Thyroid gland (tissue), 4 donors: ENCODE data around the gene ST6GALNAC3. TPM values are rescaled to one million over a fixed set of nuclear protein-coding genes. Genes with fewer than 3 reads are reported as not detected.

Experiments
- DNase-seq, 2 donors: peaks; one replicate each; pipeline ENCODE4 v3.0.0-alpha.2; 2019
- H3K27ac ChIP-seq, 3 donors: fragments of 200-600 bp; sonication (generic); 1 replicate in 2 of 3; 2 replicates in 1 of 3; pipeline ENCODE4 v1.5.1; 2016 to 2019; ENCODE audit warnings: mild to moderate bottlenecking in 1 of 3, moderate library complexity in 1 of 3
- H3K27me3 ChIP-seq: fragments of 200-600 bp; sonication (generic); one replicate; pipeline ENCODE4 v1.5.1; 2019
- H3K36me3 ChIP-seq, 2 donors: fragments of 200-600 bp; sonication (generic); one replicate each; pipeline ENCODE4 v1.5.1; 2016 to 2019
- H3K4me1 ChIP-seq, 2 donors: fragments of 200-600 bp; sonication (generic); one replicate each; pipeline ENCODE4 v1.5.1; 2017 to 2019
- H3K4me3 ChIP-seq, 3 donors: fragments of 200-600 bp; sonication (generic); replicated peaks in 1 of 3; 1 replicate in 2 of 3; 2 replicates in 1 of 3; pipeline ENCODE4 v1.5.1; 2016; ENCODE audit warnings: mild to moderate bottlenecking in 1 of 3
- H3K9me3 ChIP-seq: fragments of 200-600 bp; sonication (generic); one replicate; pipeline ENCODE4 v1.5.1; 2017
- POLR2A ChIP-seq, 2 donors: fragments of 450-650 bp; IDR thresholded peaks; one replicate each; pipeline ENCODE4 v1.6.1; 2017; ENCODE audit warnings: antibody characterized with exemption in 2 of 2, mild to moderate bottlenecking in 2 of 2, moderate library complexity in 1 of 2
- WGBS, 2 donors: methylation state at CpG; one replicate each; pipeline ENCODE4 v1.1.5; 2017; 5-methylcytosine and 5-hydroxymethylcytosine counted together
- intact Hi-C: fragments of 100-400 bp; cut with DNase I; formaldehyde crosslinking; loops from one replicate; pipeline ENCODE4 v1.15.1; 2023
- total RNA-seq, 4 donors: library from RNA; depleted of rRNA; stranded (reverse); fragments of >200 nt; gene quantifications; one replicate each; pipeline ENCODE4 v1.2.3, GENCODE V29; 2016
- TF ChIP-seq, protein P1 (sequence below), 6 experiments: fragments of 200-600 bp in 3 of 6; fragments of 450-650 bp in 3 of 6; sonication (generic) in 3 of 6; IDR thresholded peaks; one replicate each; pipeline ENCODE4 v1.5.1; 2016 to 2019; ENCODE audit warnings: antibody characterized with exemption in 6 of 6, mild to moderate bottlenecking in 2 of 6, inconsistent platforms in 1 of 6, moderate library complexity in 1 of 6

Gene ST6GALNAC3
- total RNA-seq, 4 donors from 2014 or later: 17.4 to 35.6 (median 31.6) TPM

DNA sequence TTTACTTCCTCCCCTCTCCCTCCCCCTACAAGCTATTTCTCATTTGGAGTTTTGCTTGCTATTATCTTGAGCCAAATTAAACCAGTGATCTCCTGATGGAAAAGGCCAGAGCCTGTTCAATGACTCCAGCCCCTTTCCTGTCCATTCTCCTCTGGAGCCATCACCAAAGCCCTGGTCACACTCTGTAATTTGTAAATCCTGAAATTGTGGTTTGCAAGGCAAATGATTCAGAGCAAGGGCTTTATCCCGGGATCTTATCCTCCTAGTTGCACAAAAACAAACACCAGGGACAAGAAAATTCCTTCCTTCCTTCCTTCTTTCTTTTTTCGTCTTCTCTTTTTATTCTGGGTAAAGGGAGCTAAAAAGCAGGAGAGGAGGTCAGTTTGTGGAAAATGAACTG, 426.6 kb downstream of the ST6GALNAC3 start:
- Histone ChIP-seq H3K36me3 (no peaks in the 10 kb centered on the region), H3K27me3 (no peaks in the 10 kb centered on the region), H3K9me3 (no peaks in the 10 kb centered on the region), H3K27ac (no peak overlapping the region), H3K4me3 (no peak overlapping the region), H3K4me1 (no peaks in the 10 kb centered on the region)
- intact Hi-C loops: no loop called here
- TF ChIP-seq, protein P1, sequence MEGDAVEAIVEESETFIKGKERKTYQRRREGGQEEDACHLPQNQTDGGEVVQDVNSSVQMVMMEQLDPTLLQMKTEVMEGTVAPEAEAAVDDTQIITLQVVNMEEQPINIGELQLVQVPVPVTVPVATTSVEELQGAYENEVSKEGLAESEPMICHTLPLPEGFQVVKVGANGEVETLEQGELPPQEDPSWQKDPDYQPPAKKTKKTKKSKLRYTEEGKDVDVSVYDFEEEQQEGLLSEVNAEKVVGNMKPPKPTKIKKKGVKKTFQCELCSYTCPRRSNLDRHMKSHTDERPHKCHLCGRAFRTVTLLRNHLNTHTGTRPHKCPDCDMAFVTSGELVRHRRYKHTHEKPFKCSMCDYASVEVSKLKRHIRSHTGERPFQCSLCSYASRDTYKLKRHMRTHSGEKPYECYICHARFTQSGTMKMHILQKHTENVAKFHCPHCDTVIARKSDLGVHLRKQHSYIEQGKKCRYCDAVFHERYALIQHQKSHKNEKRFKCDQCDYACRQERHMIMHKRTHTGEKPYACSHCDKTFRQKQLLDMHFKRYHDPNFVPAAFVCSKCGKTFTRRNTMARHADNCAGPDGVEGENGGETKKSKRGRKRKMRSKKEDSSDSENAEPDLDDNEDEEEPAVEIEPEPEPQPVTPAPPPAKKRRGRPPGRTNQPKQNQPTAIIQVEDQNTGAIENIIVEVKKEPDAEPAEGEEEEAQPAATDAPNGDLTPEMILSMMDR (IDR thresholded peaks at IDR 0.05): no peak
- WGBS, 2 donors: 57 to 59% methylated on average over 2 of the region's 2 CpGs
- DNase-seq: no peak

DNA sequence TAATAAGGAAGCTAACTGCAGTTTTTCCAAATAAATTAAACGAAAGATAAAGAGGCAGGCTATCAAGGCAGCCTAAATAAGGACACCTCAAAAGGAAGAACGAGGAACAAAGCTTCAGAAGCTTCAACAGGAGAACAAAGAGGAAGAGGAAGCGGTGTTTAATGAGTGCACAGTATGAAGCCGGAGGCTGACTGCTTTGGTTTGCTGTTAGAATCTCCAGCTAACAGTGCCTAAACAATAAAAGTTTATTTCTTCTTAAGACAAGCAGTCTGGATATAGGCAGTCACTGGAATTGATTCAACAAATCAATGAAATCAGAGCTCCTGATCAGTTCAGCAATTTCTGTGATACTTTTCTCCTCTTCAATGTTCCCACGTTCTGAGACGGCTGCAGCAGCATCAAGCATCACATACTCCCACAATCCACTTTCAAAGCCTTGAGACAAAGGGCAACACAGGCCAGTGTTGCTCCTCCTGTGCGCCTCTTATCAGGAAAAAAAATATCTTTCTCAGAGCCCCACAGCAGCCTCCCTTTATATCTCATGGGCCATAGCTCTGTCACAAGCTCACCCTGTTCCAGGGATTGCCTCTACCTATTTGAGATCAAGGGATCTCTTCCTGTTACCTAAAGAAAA, 427.2 kb downstream of the ST6GALNAC3 start:
- Histone ChIP-seq H3K4me3 (no peak overlapping the region), H3K4me1 (no peaks in the 10 kb centered on the region), H3K27ac (no peak overlapping the region), H3K36me3 (no peaks in the 10 kb centered on the region), H3K9me3 (no peaks in the 10 kb centered on the region), H3K27me3 (no peaks in the 10 kb centered on the region)
- DNase-seq: no peak
- 74 to 80% methylated on average over 7 of the region's 7 CpGs for WGBS, 2 donors
- intact Hi-C loops: no loop called here
- TF ChIP-seq POLR2A (IDR thresholded peaks at IDR 0.05): no peak
- TF ChIP-seq, protein P1 (IDR thresholded peaks at IDR 0.05): no peak

DNA sequence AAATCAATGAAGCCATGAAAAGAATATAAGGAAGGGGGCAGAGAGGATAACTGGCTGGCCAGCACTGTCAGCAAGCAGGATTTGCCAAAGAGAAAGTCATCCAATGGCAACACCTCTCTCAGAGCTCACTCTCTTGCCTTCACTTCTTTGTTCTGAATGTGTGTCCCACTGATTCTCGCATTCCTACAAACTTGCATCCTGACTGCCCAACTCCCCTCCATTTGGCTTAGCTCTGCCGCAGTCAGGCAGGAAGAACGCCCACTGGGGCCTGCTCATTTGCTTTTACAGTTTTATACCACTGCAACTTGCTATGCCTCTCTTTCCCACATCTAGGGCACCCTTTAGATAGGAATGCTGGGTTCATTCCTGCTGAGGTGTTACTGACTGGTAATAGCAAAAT, 428.6 kb downstream of the ST6GALNAC3 start:
- TF ChIP-seq, protein P1 (IDR thresholded peaks at IDR 0.05): no peak
- no peak for TF ChIP-seq POLR2A (IDR thresholded peaks at IDR 0.05)
- no peaks in the 10 kb centered on the region for H3K27me3 ChIP-seq
- no peak overlapping the region for H3K4me3 ChIP-seq
- no peaks in the 10 kb centered on the region for H3K36me3 ChIP-seq
- no peak overlapping the region for H3K27ac ChIP-seq
- intact Hi-C loops: no loop called here
- H3K4me1 ChIP-seq: no peaks in the 10 kb centered on the region
- H3K9me3 ChIP-seq: no peaks in the 10 kb centered on the region
- DNase-seq: no peak
- WGBS, 2 donors: 90 to 91% methylated on average over 3 of the region's 3 CpGs

DNA sequence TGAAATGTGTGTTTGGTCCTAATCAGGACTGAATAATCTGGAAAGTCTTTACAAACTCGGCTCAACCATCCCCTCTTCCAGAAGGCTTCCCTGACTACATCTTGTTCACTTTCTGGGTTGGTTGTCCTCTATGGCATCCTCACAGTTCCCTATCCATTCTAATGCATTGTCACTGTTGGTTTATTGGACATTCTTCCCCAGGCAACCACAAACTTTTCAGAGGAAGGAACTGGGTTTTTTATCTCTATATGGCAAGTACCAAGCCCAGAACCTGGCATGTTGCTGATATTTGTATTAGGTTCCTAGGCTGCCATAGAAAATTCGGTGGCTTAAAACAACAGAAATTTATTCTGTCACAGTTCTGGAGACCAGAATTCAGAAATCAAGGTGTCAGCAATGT, 429.2 kb downstream of the ST6GALNAC3 start:
- intact Hi-C loops: no loop called here
- Histone ChIP-seq H3K4me3 (no peak overlapping the region), H3K36me3 (no peaks in the 10 kb centered on the region), H3K9me3 (no peaks in the 10 kb centered on the region), H3K27ac (no peak overlapping the region), H3K27me3 (no peaks in the 10 kb centered on the region), H3K4me1 (no peaks in the 10 kb centered on the region)
- no peak for TF ChIP-seq POLR2A (IDR thresholded peaks at IDR 0.05)
- no peak for DNase-seq
- 69 to 76% methylated on average over 2 of the region's 2 CpGs for WGBS, 2 donors

DNA sequence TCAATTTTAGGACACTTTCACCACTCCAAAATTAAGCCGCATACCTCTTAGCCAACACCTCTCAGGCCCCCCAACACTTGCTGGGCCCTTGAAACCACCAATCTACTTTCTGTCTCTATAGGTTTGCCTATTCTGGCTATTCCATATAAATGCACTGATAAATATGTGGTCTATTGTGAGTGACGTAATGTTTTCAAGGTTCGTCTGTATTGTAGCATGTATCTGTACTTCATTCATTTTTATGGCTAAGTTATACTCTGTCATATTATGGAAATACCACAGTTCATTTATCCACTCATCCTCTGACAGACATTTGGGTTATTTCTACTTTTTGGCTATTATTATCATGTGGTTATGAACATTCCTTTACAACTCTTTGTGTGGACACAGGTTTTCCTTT, 432.8 kb downstream of the ST6GALNAC3 start:
- H3K4me3 ChIP-seq: no peak overlapping the region
- H3K9me3 ChIP-seq: no peaks in the 10 kb centered on the region
- DNase-seq: no peak
- 96 to 99% methylated on average over 3 of the region's 3 CpGs for WGBS, 2 donors
- no peaks in the 10 kb centered on the region for H3K4me1 ChIP-seq
- TF ChIP-seq, protein P1 (IDR thresholded peaks at IDR 0.05): no peak
- no peak for TF ChIP-seq POLR2A (IDR thresholded peaks at IDR 0.05)
- no peak overlapping the region for H3K27ac ChIP-seq
- H3K27me3 ChIP-seq: no peaks in the 10 kb centered on the region
- no peaks in the 10 kb centered on the region for H3K36me3 ChIP-seq
- intact Hi-C loops: no loop called here
